Thyroid gland (tissue), 4 donors: ENCODE results near the gene CPE. TPM values are rescaled to one million over a fixed set of nuclear protein-coding genes. Genes with fewer than 3 reads are reported as not detected.

Experiments
- DNase-seq, 2 donors: peaks; one replicate each; pipeline ENCODE4 v3.0.0-alpha.2; 2019
- H3K27ac ChIP-seq, 3 donors: fragments of 200-600 bp; sonication (generic); 1 replicate in 2 of 3; 2 replicates in 1 of 3; pipeline ENCODE4 v1.5.1; 2016 to 2019; ENCODE audit warnings: mild to moderate bottlenecking in 1 of 3, moderate library complexity in 1 of 3
- H3K27me3 ChIP-seq: fragments of 200-600 bp; sonication (generic); one replicate; pipeline ENCODE4 v1.5.1; 2019
- H3K36me3 ChIP-seq, 2 donors: fragments of 200-600 bp; sonication (generic); one replicate each; pipeline ENCODE4 v1.5.1; 2016 to 2019
- H3K4me1 ChIP-seq, 2 donors: fragments of 200-600 bp; sonication (generic); one replicate each; pipeline ENCODE4 v1.5.1; 2017 to 2019
- H3K4me3 ChIP-seq, 3 donors: fragments of 200-600 bp; sonication (generic); replicated peaks in 1 of 3; 1 replicate in 2 of 3; 2 replicates in 1 of 3; pipeline ENCODE4 v1.5.1; 2016; ENCODE audit warnings: mild to moderate bottlenecking in 1 of 3
- H3K9me3 ChIP-seq: fragments of 200-600 bp; sonication (generic); one replicate; pipeline ENCODE4 v1.5.1; 2017
- POLR2A ChIP-seq, 2 donors: fragments of 450-650 bp; IDR thresholded peaks; one replicate each; pipeline ENCODE4 v1.6.1; 2017; ENCODE audit warnings: antibody characterized with exemption in 2 of 2, mild to moderate bottlenecking in 2 of 2, moderate library complexity in 1 of 2
- WGBS, 2 donors: methylation state at CpG; one replicate each; pipeline ENCODE4 v1.1.5; 2017; 5-methylcytosine and 5-hydroxymethylcytosine counted together
- intact Hi-C: fragments of 100-400 bp; cut with DNase I; formaldehyde crosslinking; loops from one replicate; pipeline ENCODE4 v1.15.1; 2023
- total RNA-seq, 4 donors: library from RNA; depleted of rRNA; stranded (reverse); fragments of >200 nt; gene quantifications; one replicate each; pipeline ENCODE4 v1.2.3, GENCODE V29; 2016
- TF ChIP-seq, protein P1 (sequence below), 6 experiments: fragments of 200-600 bp in 3 of 6; fragments of 450-650 bp in 3 of 6; sonication (generic) in 3 of 6; IDR thresholded peaks; one replicate each; pipeline ENCODE4 v1.5.1; 2016 to 2019; ENCODE audit warnings: antibody characterized with exemption in 6 of 6, mild to moderate bottlenecking in 2 of 6, inconsistent platforms in 1 of 6, moderate library complexity in 1 of 6

The CPE gene
- total RNA-seq, 4 donors from 2014 or later: 159 to 334 (median 309) TPM

- Histone ChIP-seq H3K4me1 (peaks cover 0 to 5% of the 10 kb centered on the region in 2 donors), H3K4me3 (no peak overlapping the region), H3K36me3 (no peaks in the 10 kb centered on the region), H3K27me3 (no peaks in the 10 kb centered on the region), H3K27ac (no peak overlapping the region), H3K9me3 (no peaks in the 10 kb centered on the region)
- intact Hi-C loops: no loop called here
- TF ChIP-seq POLR2A (IDR thresholded peaks at IDR 0.05): no peak
- TF ChIP-seq, protein P1, sequence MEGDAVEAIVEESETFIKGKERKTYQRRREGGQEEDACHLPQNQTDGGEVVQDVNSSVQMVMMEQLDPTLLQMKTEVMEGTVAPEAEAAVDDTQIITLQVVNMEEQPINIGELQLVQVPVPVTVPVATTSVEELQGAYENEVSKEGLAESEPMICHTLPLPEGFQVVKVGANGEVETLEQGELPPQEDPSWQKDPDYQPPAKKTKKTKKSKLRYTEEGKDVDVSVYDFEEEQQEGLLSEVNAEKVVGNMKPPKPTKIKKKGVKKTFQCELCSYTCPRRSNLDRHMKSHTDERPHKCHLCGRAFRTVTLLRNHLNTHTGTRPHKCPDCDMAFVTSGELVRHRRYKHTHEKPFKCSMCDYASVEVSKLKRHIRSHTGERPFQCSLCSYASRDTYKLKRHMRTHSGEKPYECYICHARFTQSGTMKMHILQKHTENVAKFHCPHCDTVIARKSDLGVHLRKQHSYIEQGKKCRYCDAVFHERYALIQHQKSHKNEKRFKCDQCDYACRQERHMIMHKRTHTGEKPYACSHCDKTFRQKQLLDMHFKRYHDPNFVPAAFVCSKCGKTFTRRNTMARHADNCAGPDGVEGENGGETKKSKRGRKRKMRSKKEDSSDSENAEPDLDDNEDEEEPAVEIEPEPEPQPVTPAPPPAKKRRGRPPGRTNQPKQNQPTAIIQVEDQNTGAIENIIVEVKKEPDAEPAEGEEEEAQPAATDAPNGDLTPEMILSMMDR (IDR thresholded peaks at IDR 0.05): no peak
- WGBS, 2 donors: 70 to 88% methylated on average over 1 of the region's 1 CpG
- no peak for DNase-seq
These were observed 61.2 kb downstream of the CPE start for GRCh38 chr4:165439981-165440380.

DNA sequence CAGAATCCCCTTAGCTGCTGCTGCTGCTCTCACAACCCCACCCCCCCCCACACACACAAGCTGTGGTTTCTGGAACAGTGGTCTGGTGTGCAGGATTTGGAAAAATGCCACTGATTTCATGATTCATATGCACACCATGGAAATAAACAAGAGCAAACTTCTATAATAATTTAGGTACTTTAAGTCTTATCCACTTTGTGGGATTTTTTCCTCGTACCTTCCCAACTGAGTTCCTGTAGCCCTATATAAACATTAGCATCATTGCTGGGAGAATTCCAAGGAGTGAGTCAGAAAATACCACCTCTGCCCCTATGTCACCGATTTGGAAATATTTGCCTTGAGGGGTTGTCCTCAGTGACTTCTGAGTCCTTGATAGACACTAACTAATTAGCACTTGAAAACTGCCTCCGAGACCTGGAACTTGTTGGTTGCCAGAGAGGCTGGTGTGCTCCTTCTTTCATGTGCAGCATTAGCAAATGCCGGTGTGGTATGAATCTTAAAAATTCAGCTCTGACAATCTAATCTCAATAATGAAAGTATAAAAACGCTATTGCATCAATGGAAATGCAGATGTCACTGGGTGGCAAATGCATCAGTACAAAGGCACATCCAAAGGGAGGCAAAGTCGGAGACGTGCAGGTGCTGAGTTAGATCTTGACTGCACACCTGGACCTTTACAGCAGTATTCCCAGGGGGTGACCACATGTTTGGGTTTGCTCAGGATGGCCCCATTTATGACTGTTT lies 61.8 kb downstream of the CPE start:
- H3K27ac ChIP-seq: no peak overlapping the region
- H3K27me3 ChIP-seq: no peaks in the 10 kb centered on the region
- 66 to 71% methylated on average over 7 of the region's 7 CpGs for WGBS, 2 donors
- H3K36me3 ChIP-seq: no peaks in the 10 kb centered on the region
- no peaks in the 10 kb centered on the region for H3K9me3 ChIP-seq
- TF ChIP-seq, protein P1 (IDR thresholded peaks at IDR 0.05): no peak
- no peak for TF ChIP-seq POLR2A (IDR thresholded peaks at IDR 0.05)
- DNase-seq: no peak
- intact Hi-C loops: no loop called here
- H3K4me3 ChIP-seq: no peak overlapping the region
- peaks cover 0 to 5% of the 10 kb centered on the region in 2 donors for H3K4me1 ChIP-seq

GRCh38 chr4:165443276-165443675 lies 64.5 kb downstream of the CPE start:
- H3K4me3 ChIP-seq: no peak overlapping the region
- no peaks in the 10 kb centered on the region for H3K9me3 ChIP-seq
- WGBS, 2 donors: 96 to 97% methylated on average over 1 of the region's 1 CpG
- DNase-seq: no peak
- no peaks in the 10 kb centered on the region for H3K36me3 ChIP-seq
- H3K4me1 ChIP-seq: peaks cover 0 to 5% of the 10 kb centered on the region in 2 donors
- intact Hi-C loops: no loop called here
- H3K27ac ChIP-seq: no peak overlapping the region
- H3K27me3 ChIP-seq: no peaks in the 10 kb centered on the region
- TF ChIP-seq POLR2A (IDR thresholded peaks at IDR 0.05): no peak
- TF ChIP-seq, protein P1 (IDR thresholded peaks at IDR 0.05): no peak

GRCh38 chr4:165448700-165449099 lies 69.9 kb downstream of the CPE start:
- 92 to 96% methylated on average over 4 of the region's 4 CpGs for WGBS, 2 donors
- no peaks in the 10 kb centered on the region for H3K27me3 ChIP-seq
- intact Hi-C loops: no loop called here

DNA sequence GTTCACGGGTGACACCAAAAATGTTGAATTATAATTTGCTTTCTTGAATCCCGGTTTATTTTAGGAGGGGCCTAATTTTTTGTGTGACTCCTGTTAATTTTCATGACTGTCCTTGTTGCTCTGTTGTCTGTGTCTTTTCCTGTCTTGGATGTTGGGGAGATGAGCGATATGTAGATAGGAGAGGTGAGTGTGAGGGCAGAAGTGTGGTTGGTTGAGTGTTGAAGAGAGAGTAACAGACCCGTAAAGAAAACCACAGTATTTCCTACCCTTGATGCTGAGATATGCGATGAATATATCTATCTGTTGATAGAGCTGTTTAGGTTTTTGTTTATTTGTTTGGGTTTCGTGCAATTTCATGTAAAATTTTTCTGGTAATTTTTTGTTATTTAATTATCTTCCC lies 70.5 kb downstream of the CPE start:
- Histone ChIP-seq H3K4me1 (no peaks in the 10 kb centered on the region), H3K9me3 (no peaks in the 10 kb centered on the region), H3K27ac (no peak overlapping the region), H3K27me3 (no peaks in the 10 kb centered on the region), H3K4me3 (no peak overlapping the region), H3K36me3 (no peaks in the 10 kb centered on the region)
- DNase-seq: no peak
- intact Hi-C loops: no loop called here
- 86 to 88% methylated on average over 6 of the region's 6 CpGs for WGBS, 2 donors
- TF ChIP-seq POLR2A (IDR thresholded peaks at IDR 0.05): no peak
- TF ChIP-seq, protein P1 (IDR thresholded peaks at IDR 0.05): no peak

More at GRCh38 chr4:165448700-165449099, 69.9 kb downstream of the CPE start:
- TF ChIP-seq POLR2A (IDR thresholded peaks at IDR 0.05): no peak
- TF ChIP-seq, protein P1 (IDR thresholded peaks at IDR 0.05): no peak
- Histone ChIP-seq H3K9me3 (no peaks in the 10 kb centered on the region), H3K4me3 (no peak overlapping the region), H3K4me1 (no peaks in the 10 kb centered on the region), H3K36me3 (no peaks in the 10 kb centered on the region), H3K27ac (no peak overlapping the region)
- no peak for DNase-seq
